GM18861 (cell line): ENCODE data around the gene SLC35F5.
"Not testable (repeated sequence)": the region's sequence is repeated elsewhere in the genome, so short reads cannot be mapped to it uniquely, and the experiment has no call there.

ENCODE experiments used
- ATAC-seq: cut with Tn5 transposase; IDR thresholded peaks from one replicate; pipeline ENCODE4 v1.9.1; 2021; ENCODE audit not compliant: unreplicated experiment

SLC35F5 gene

DNA sequence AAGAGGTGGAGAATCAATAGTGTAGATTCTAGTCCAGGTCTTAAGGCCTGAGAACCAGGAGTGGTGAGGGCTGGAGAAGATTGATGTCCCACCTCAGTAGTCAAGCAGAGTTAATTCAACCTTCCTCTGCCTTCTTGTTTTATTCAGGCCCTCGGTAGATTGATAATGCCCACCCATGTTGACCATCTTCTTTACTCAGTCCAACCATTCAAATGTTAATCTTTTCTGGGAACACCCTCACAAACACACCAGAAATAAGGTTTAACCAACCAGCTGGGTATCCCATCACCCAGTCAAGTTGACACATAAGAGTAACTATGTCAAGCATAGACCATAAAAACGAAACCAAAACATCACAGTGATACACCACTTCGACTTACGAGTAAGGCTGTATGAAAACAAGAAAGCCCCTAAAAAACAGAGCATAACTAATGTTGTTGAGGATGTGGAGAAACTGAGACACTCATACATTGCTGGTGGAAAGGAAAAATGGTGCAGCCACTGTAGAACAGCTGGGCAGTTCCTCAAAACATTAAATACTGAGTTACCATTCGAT lies 57.5 kb downstream of the SLC35F5 start:
- ATAC-seq: peak; percentile 47

DNA sequence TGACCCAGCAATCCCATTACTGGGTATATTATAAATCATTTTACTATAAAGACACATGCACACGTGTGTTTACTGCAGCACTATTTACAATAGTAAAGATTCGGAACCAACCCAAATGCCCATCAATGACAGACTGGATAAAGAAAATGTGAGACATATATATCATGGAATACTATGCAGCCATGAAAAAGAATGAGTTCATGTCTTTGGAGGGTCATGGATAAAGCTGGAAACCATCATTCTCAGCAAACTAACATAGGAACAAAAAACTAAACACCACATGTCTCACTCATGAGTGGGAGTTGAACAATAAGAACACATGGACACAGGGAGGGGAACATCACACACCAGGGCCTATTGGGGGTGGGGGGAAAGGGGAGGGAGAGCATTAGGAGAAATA lies 58.2 kb downstream of the SLC35F5 start:
- ATAC-seq: not testable (repeated sequence)

GRCh38 chr2:113697516-113697915 lies 58.9 kb downstream of the SLC35F5 start:
- ATAC-seq: no peak

DNA sequence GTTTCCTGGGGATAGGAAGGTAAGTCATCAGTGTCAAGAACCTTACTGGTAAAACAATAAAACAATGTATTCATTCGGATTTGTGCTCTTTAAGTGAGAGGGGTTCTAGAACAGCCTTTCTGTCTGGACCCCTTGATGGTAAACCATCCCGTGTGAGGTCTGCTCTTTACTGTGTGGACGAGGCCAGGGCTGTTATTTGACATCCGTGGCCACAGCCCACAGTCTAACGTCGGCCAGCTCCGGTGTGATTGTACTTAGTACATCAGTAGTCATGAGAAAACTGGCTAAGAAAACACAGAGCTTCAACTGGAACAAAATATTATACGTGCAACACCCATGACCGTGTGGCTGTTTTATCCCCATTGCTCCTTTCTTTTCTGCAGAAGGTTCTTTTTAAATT lies 62.0 kb downstream of the SLC35F5 start:
- no peak for ATAC-seq

DNA sequence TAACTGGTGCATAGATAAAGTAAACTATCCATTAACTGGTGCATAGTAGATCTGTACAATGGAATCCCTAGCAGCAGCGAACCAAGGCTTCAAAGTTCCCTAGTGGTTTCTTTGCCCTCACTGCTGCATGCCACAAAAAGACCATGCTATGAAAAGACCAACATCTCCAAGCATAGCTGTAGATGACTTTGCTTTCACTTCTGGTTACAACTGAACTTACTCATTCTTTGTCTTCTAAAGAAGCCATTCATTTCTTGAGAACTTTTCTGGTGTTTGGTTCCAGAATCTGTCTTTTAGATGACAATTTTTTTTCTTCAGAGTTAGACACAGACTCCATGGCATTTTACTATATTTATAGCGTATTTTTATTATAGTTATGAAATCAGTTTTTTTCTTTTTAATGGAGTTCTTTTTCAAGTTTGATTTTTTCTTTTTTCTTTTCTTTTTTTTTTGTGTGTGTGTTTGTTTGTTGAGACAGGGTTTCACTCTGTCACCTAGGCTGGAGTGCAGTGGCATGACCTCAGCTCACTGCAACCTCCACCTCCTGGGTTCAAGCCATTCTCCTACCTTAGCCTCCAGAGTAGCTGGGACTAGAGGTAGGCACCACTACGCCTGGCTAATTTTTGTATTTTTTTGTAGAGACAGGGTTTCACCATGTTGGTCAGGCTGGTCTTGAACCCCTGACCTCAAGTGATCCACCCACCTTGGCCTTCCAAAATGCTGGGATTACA lies 63.6 kb downstream of the SLC35F5 start:
- ATAC-seq: peak; percentile 85

DNA sequence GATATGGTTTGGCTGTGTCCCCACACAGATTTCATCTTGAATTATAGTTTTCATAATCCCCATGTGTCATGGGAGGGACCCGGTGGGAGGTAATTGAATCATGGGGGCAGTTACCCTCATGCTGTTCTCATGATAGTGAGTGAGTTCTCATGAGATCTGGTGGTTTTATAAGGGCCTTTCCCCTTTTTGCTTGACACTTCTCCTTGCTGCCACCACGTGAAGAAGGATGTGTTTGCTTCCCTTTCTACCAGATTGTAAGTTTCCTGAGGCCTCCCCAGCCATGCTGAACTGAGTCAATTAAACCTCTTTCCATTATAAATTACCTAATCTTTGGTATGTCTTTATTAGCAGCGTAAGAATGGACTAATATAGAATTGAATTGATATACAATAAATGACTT lies 65.6 kb downstream of the SLC35F5 start:
- ATAC-seq: not testable (repeated sequence)

DNA sequence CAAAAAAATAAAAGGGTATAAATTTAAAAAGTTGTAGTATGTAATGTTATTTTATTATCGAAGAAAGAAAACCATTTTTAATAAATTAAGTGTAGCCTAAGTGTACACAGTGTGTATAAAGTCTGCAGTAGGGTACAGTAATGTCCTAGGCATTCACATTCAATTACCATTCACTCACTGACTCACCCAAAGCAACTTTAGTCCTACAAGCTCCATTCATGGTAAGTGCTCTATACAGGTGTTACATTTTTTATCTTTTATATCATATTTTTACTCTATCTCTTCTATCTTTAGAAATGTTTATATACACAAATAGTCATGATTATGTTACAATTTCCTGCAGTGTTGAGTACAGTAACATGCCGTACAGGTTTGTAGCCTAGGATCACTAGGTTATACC lies 69.9 kb downstream of the SLC35F5 start:
- no peak for ATAC-seq

GRCh38 chr2:113685471-113685870 lies 71.0 kb downstream of the SLC35F5 start:
- no peak for ATAC-seq

DNA sequence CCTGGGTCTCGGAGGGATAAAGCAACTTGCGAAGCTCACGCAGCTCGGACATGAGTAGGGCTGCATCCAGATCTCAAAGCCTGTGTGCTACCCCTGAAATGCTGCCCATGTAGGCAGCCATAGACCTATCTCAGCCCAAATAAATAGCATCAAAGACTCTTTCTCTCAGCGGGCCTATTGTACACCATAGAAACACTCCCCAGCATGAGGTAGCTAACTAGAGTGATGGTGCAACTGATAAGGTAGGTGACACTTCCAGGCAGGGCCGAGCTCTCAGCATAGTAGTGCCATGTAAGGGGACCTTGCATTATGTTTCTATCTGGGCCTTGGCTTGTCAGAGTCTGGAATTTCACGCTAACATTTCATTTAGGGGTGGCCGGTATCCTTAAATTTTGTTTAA lies 77.0 kb downstream of the SLC35F5 start:
- no peak for ATAC-seq

DNA sequence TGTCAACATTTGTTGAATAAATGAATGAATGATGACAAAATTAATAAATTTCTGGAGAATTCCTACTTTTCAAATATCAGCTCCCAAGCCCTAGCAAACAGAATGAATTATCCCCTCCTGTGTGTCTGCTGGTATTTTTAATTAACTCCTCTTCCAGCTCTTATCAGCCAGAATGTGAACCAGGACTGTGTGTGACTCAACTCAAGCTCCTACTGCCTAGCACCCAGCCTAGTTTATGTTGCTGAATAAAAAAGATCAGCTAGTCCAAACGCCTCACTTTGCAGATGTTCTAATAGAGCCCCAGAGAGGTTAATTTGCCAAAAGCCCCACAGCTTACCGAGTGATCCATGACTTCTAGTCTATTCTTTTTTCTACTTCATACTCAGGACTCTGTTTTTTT lies 79.1 kb downstream of the SLC35F5 start:
- ATAC-seq: no peak

- ATAC-seq: no peak
These were observed 79.7 kb downstream of the SLC35F5 start for GRCh38 chr2:113676623-113677266.

GRCh38 chr2:113675875-113676274 lies 80.6 kb downstream of the SLC35F5 start:
- no peak for ATAC-seq

- no peak for ATAC-seq
These were observed 84.0 kb downstream of the SLC35F5 start for GRCh38 chr2:113672326-113672932.

GRCh38 chr2:113669013-113669412 lies 87.4 kb downstream of the SLC35F5 start:
- not testable (repeated sequence) for ATAC-seq

- ATAC-seq: not testable (repeated sequence)
These were observed 91.5 kb downstream of the SLC35F5 start for GRCh38 chr2:113664761-113665533.

- not testable (repeated sequence) for ATAC-seq
These were observed 93.0 kb downstream of the SLC35F5 start for GRCh38 chr2:113663285-113664060.
